SK-N-SH (cell line): Measurements from ENCODE around the gene OGN. TPM values are rescaled to one million over a fixed set of nuclear protein-coding genes. Genes with fewer than 3 reads are reported as not detected.

Source experiments
- CTCF ChIA-PET: fragments of 300-600, 350-600 bp; formaldehyde crosslinking; extraction: SDS; loops from one replicate; lab custom pipeline; 2021; lab: Yijun Ruan, JAX
- POLR2A ChIA-PET: fragments of 350-600 bp; sonication (Branson Sonifier 250); formaldehyde crosslinking; extraction: SDS; loops from one replicate; lab custom pipeline; 2020; ENCODE audit warnings: antibody characterized with exemption, inconsistent platforms; lab: Yijun Ruan, JAX
- DNase-seq: peaks from one replicate; pipeline ENCODE4 v3.0.0; 2012
- H2AFZ ChIP-seq: fragments of 200-600 bp; sonication (generic); 2 replicates; pipeline ENCODE4 v1.8.1; 2016; ENCODE audit warnings: antibody characterized with exemption, mild to moderate bottlenecking, low read depth
- H3F3A ChIP-seq: fragments of 200-600 bp; sonication (generic); replicated peaks from 2 replicates; pipeline ENCODE3; 2016; ENCODE audit warnings: antibody characterized with exemption, mild to moderate bottlenecking; ENCODE audit not compliant: insufficient read depth
- H3K27ac ChIP-seq, 2 experiments: fragments of 200-500 bp in 1 of 2; fragments of 200-600 bp in 1 of 2; sonication (Bioruptor generic) in 1 of 2; sonication (generic), shearing (Covaris generic) in 1 of 2; 2 replicates each; pipeline versions ENCODE4 v1.5.1 to v1.6.1; 2014 to 2016; ENCODE audit warnings: low read depth in 2 of 2, inconsistent platforms in 1 of 2, low read length in 1 of 2, mild to moderate bottlenecking in 1 of 2, mixed read lengths in 1 of 2
- H3K27me3 ChIP-seq: fragments of 200-600 bp; sonication (generic), shearing (Covaris generic); 2 replicates; pipeline ENCODE4 v1.6.1; 2016; ENCODE audit warnings: mixed run types; ENCODE audit not compliant: insufficient read depth
- H3K36me3 ChIP-seq, 2 experiments: fragments of 200-500 bp in 1 of 2; fragments of 200-600 bp in 1 of 2; sonication (Bioruptor generic) in 1 of 2; sonication (generic) in 1 of 2; replicated peaks in 1 of 2; 2 replicates each; pipeline versions ENCODE3 to v1.5.1; 2014 to 2016; ENCODE audit warnings: low read length in 1 of 2, mild to moderate bottlenecking in 1 of 2; ENCODE audit not compliant: insufficient read depth in 2 of 2, control insufficient read depth in 1 of 2
- H3K4me1 ChIP-seq, 2 experiments: fragments of 200-500 bp in 1 of 2; fragments of 200-600 bp in 1 of 2; sonication (Bioruptor generic) in 1 of 2; sonication (generic), shearing (Covaris generic) in 1 of 2; 2 replicates each; pipeline versions ENCODE4 v1.5.1 to v1.6.1; 2014 to 2016; ENCODE audit warnings: low read depth in 1 of 2, low read length in 1 of 2, mixed run types in 1 of 2; ENCODE audit not compliant: insufficient read depth in 2 of 2, control insufficient read depth in 1 of 2
- H3K4me2 ChIP-seq: fragments of 200-600 bp; sonication (generic), shearing (Covaris generic); 2 replicates; pipeline ENCODE4 v1.6.1; 2017; ENCODE audit warnings: mixed run types
- H3K4me3 ChIP-seq, 2 experiments: fragments of 200-500 bp in 1 of 2; fragments of 200-600 bp in 1 of 2; sonication (Bioruptor generic) in 1 of 2; sonication (generic), shearing (Covaris generic) in 1 of 2; 2 replicates each; pipeline versions ENCODE4 v1.5.1 to v1.8.1; 2014 to 2016; ENCODE audit warnings: low read depth in 2 of 2, inconsistent platforms in 1 of 2, low read length in 1 of 2, mild to moderate bottlenecking in 1 of 2, mixed read lengths in 1 of 2, moderate library complexity in 1 of 2
- H3K79me2 ChIP-seq: fragments of 200-600 bp; sonication (generic); 2 replicates; pipeline ENCODE4 v1.8.1; 2017; ENCODE audit warnings: mild to moderate bottlenecking; ENCODE audit not compliant: insufficient read depth
- H3K9ac ChIP-seq: fragments of 200-600 bp; sonication (generic); 2 replicates; pipeline ENCODE4 v1.6.1; 2017; ENCODE audit warnings: mixed run types
- H3K9me2 ChIP-seq: fragments of 200-600 bp; sonication (generic); 2 replicates; pipeline ENCODE4 v1.6.1; 2017; ENCODE audit warnings: mixed run types
- H3K9me3 ChIP-seq: fragments of 200-600 bp; sonication (generic); 2 replicates; pipeline ENCODE4 v1.6.1; 2017; ENCODE audit warnings: mixed run types, mild to moderate bottlenecking, moderate library complexity
- H4K20me1 ChIP-seq: fragments of 200-600 bp; sonication (generic); 2 replicates; pipeline ENCODE4 v1.6.1; 2017; ENCODE audit warnings: mild to moderate bottlenecking, mixed run types; ENCODE audit not compliant: insufficient read depth
- CHD2 ChIP-seq: fragments of 150-350 bp; IDR thresholded peaks from 2 replicates; pipeline ENCODE4 v1.6.1; 2018; ENCODE audit warnings: low read length; ENCODE audit not compliant: partially characterized antibody
- ELF1 ChIP-seq: IDR thresholded peaks from 2 replicates; pipeline ENCODE4 v1.4.0; 2012
- EP300 ChIP-seq, 2 experiments: IDR thresholded peaks; 2 replicates each; pipeline versions ENCODE4 v1.4.0 to v1.6.1; 2012; ENCODE audit warnings: borderline replicate concordance in 1 of 2, low read depth in 1 of 2, low read length in 1 of 2
- FOXJ3 ChIP-seq: sonication (generic); formaldehyde crosslinking; IDR thresholded peaks from 2 replicates; pipeline ENCODE4 v1.5.1; 2020; ENCODE audit warnings: mild to moderate bottlenecking, missing genetic modification reagents
- FOXM1 ChIP-seq: IDR thresholded peaks from 2 replicates; pipeline ENCODE4 v1.4.0; 2012; ENCODE audit warnings: low read depth, mild to moderate bottlenecking
- GABPA ChIP-seq: IDR thresholded peaks from 2 replicates; pipeline ENCODE4 v1.4.0; 2012; ENCODE audit warnings: low read depth, mild to moderate bottlenecking
- GATA2 ChIP-seq: sonication (generic); formaldehyde crosslinking; IDR thresholded peaks from 2 replicates; pipeline ENCODE4 v1.5.0; 2020; ENCODE audit warnings: mild to moderate bottlenecking, missing genetic modification reagents
- JUND ChIP-seq: IDR thresholded peaks from 2 replicates; pipeline ENCODE4 v1.4.0; 2012
- MAX ChIP-seq: IDR thresholded peaks from 2 replicates; pipeline ENCODE4 v1.4.0; 2012; ENCODE audit warnings: low read depth
- MXI1 ChIP-seq: IDR thresholded peaks from 2 replicates; pipeline ENCODE4 v1.6.1; 2012; ENCODE audit warnings: mild to moderate bottlenecking, low read depth, low read length, improper control_type of control experiment
- NFIC ChIP-seq: IDR thresholded peaks from 2 replicates; pipeline ENCODE4 v1.4.0; 2012; ENCODE audit warnings: borderline replicate concordance
- NRF1 ChIP-seq: IDR thresholded peaks from 2 replicates; pipeline ENCODE4 v1.6.1; 2012; ENCODE audit warnings: low read depth, mild to moderate bottlenecking, low read length
- SIN3A ChIP-seq: IDR thresholded peaks from 2 replicates; pipeline ENCODE4 v1.6.1; 2012; ENCODE audit warnings: low read depth, mild to moderate bottlenecking, low read length, moderate library complexity, borderline replicate concordance
- TAF1 ChIP-seq: IDR thresholded peaks from 2 replicates; pipeline ENCODE4 v1.6.1; 2012; ENCODE audit warnings: low read depth, mild to moderate bottlenecking, low read length, moderate library complexity, borderline replicate concordance
- USF2 ChIP-seq: fragments of 150-350 bp; IDR thresholded peaks from 2 replicates; pipeline ENCODE4 v1.6.1; 2017; ENCODE audit warnings: antibody characterized with exemption, low read length, low read depth, borderline replicate concordance
- YY1 ChIP-seq: IDR thresholded peaks from 2 replicates; pipeline ENCODE4 v1.4.0; 2012; ENCODE audit warnings: low read depth, mild to moderate bottlenecking
- WGBS: methylation state at CpG from one replicate; pipeline ENCODE4 v1.1.6; 2017; ENCODE audit warnings: low lambda C conversion rate; 5-methylcytosine and 5-hydroxymethylcytosine counted together
- polyA plus RNA-seq, 3 experiments: library from polyadenylated mRNA; depleted of rRNA; stranded (reverse); fragments of >200 nt; gene quantifications; 2 replicates each; pipeline ENCODE4 v1.2.3, GENCODE V29; 2012
- TF ChIP-seq, protein P1 (sequence below): IDR thresholded peaks from 2 replicates; pipeline ENCODE4; 2012
- TF ChIP-seq, protein P2 (sequence below): IDR thresholded peaks from 2 replicates; pipeline ENCODE4 v1.6.1; 2012; ENCODE audit warnings: mild to moderate bottlenecking, low read depth, low read length, moderate library complexity
- TF ChIP-seq, protein P3 (sequence below): IDR thresholded peaks from 2 replicates; pipeline ENCODE4 v1.4.0; 2012; ENCODE audit warnings: low read depth, borderline replicate concordance

OGN gene
- polyA plus RNA-seq, 1 of the 3 experiments (the other 2 are of a cell fraction): 0.03 TPM

DNA sequence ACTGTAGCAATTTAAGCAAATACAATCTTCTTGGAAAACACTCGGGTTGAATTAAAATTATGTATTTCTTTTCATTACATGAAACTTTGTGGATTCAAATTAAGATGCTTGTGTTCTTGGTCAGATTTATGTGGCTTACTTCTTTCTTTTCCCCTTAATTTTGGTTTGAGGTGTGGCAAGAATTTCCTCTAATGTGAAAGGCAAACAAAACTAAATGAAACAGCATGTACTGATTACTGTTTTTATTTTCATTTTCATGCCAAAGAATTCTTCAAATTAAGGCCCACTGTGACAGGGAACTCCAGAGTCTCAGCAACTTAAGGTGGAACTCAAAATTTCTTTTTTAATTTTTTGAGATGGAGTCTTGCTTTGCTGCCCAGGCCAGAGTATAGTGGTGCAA is 20.0 kb upstream of the OGN start, which contains the start of gene OMD:
Gene OMD (minus strand): TSS at position 132 of the 400 bp plus-strand sequence. CDS start 6,913 bp downstream, outside the sequence.
- Histone ChIP-seq H3K27me3 (no peaks in the 10 kb centered on the region), H3K4me3 (no peak within 1 kb of the TSS), H3K9ac (no peak within 1 kb of the TSS), H2AFZ (peak within 1 kb of the TSS; percentile 73), H3K36me3 (no peaks in the 10 kb centered on the region), H3F3A (peaks cover 5% of the 10 kb centered on the region), H3K79me2 (no peaks in the 10 kb centered on the region), H3K9me2 (no peaks in the 10 kb centered on the region), H3K27ac (peak within 1 kb of the TSS; percentile 70 to 77), H3K4me1 (peaks cover 9 to 16% of the 10 kb centered on the region in 2 experiments), H3K9me3 (no peaks in the 10 kb centered on the region), H4K20me1 (no peaks in the 10 kb centered on the region), H3K4me2 (peak within 1 kb of the TSS; percentile 22; the same call in 1 of the 2 replicates)
- POLR2A ChIA-PET: no interaction called here
- CTCF ChIA-PET: interaction anchor here (1.3 to 1.6 kb wide), 2 partner anchors 15 to 96 kb away, joined by 3 to 7 read pairs; no protein-coding TSS in a partner anchor
- WGBS: 39% methylated on average over 1 of the region's 1 CpG
- no peak for DNase-seq
- TF ChIP-seq GATA2 (CRISPR knock-in tag) (no peak), SIN3A (no peak), NFIC (no peak), GABPA (no peak)
- TF ChIP-seq, protein P1, sequence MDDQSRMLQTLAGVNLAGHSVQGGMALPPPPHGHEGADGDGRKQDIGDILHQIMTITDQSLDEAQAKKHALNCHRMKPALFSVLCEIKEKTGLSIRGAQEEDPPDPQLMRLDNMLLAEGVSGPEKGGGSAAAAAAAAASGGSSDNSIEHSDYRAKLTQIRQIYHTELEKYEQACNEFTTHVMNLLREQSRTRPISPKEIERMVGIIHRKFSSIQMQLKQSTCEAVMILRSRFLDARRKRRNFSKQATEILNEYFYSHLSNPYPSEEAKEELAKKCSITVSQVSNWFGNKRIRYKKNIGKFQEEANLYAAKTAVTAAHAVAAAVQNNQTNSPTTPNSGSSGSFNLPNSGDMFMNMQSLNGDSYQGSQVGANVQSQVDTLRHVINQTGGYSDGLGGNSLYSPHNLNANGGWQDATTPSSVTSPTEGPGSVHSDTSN: no peak

- no peaks in the 10 kb centered on the region for H3K27me3 ChIP-seq
- ChIA-PET POLR2A (no interaction called here), CTCF (no interaction called here)
- no peak overlapping the region; the same call in 1 of the 2 replicates for H2AFZ ChIP-seq
- no peak for TF ChIP-seq YY1
- no peak for TF ChIP-seq MAX
- TF ChIP-seq FOXJ3 (CRISPR knock-in tag): no peak
- no peak for TF ChIP-seq USF2
- no peak for TF ChIP-seq CHD2
- TF ChIP-seq NFIC: no peak
- TF ChIP-seq JUND: no peak
- TF ChIP-seq NRF1: no peak
- no peak for TF ChIP-seq MXI1
- no peak for TF ChIP-seq ELF1
- no peak for TF ChIP-seq FOXM1
- no peak for TF ChIP-seq EP300 (IDR thresholded peaks at IDR 0.05; ENCODE audit: borderline replicate concordance in 1 of 2, low read depth in 1 of 2, low read length in 1 of 2)
- TF ChIP-seq, protein P2, sequence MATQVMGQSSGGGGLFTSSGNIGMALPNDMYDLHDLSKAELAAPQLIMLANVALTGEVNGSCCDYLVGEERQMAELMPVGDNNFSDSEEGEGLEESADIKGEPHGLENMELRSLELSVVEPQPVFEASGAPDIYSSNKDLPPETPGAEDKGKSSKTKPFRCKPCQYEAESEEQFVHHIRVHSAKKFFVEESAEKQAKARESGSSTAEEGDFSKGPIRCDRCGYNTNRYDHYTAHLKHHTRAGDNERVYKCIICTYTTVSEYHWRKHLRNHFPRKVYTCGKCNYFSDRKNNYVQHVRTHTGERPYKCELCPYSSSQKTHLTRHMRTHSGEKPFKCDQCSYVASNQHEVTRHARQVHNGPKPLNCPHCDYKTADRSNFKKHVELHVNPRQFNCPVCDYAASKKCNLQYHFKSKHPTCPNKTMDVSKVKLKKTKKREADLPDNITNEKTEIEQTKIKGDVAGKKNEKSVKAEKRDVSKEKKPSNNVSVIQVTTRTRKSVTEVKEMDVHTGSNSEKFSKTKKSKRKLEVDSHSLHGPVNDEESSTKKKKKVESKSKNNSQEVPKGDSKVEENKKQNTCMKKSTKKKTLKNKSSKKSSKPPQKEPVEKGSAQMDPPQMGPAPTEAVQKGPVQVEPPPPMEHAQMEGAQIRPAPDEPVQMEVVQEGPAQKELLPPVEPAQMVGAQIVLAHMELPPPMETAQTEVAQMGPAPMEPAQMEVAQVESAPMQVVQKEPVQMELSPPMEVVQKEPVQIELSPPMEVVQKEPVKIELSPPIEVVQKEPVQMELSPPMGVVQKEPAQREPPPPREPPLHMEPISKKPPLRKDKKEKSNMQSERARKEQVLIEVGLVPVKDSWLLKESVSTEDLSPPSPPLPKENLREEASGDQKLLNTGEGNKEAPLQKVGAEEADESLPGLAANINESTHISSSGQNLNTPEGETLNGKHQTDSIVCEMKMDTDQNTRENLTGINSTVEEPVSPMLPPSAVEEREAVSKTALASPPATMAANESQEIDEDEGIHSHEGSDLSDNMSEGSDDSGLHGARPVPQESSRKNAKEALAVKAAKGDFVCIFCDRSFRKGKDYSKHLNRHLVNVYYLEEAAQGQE: no peak
- TF ChIP-seq SIN3A: no peak
- no peak for TF ChIP-seq TAF1
- no peak for TF ChIP-seq GABPA
- TF ChIP-seq, protein P3, sequence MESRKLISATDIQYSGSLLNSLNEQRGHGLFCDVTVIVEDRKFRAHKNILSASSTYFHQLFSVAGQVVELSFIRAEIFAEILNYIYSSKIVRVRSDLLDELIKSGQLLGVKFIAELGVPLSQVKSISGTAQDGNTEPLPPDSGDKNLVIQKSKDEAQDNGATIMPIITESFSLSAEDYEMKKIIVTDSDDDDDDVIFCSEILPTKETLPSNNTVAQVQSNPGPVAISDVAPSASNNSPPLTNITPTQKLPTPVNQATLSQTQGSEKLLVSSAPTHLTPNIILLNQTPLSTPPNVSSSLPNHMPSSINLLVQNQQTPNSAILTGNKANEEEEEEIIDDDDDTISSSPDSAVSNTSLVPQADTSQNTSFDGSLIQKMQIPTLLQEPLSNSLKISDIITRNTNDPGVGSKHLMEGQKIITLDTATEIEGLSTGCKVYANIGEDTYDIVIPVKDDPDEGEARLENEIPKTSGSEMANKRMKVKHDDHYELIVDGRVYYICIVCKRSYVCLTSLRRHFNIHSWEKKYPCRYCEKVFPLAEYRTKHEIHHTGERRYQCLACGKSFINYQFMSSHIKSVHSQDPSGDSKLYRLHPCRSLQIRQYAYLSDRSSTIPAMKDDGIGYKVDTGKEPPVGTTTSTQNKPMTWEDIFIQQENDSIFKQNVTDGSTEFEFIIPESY: no peak
- WGBS: 94% methylated on average over 2 of the region's 2 CpGs
- no peaks in the 10 kb centered on the region for H4K20me1 ChIP-seq
- H3K9ac ChIP-seq: no peak overlapping the region
- no peaks in the 10 kb centered on the region for H3K36me3 ChIP-seq
- H3K9me3 ChIP-seq: no peaks in the 10 kb centered on the region
- H3K4me2 ChIP-seq: no peak overlapping the region
- peak overlapping the region in 1 of 2 experiments; percentile 45; a peak in 1 of 4 replicates for H3K27ac ChIP-seq
- no peak for DNase-seq
- peaks cover 5% of the 10 kb centered on the region for H3F3A ChIP-seq
- no peak overlapping the region for H3K4me3 ChIP-seq
- peaks cover 9 to 16% of the 10 kb centered on the region in 2 experiments for H3K4me1 ChIP-seq
- H3K79me2 ChIP-seq: no peaks in the 10 kb centered on the region
- no peaks in the 10 kb centered on the region for H3K9me2 ChIP-seq
Observed at GRCh38 chr9:92423612-92424011, 19.2 kb upstream of the OGN start.
